Stimulated activated memory B cell treated with anti-CD40 and anti-IgM and Interleukin-4, amounts not matched to agents 10 μg/mL and 1 μg/mL and 100 μg/mL, for 72 hours (primary cell): Measurements from ENCODE around the gene GMCL1.

Source experiments
- ATAC-seq: fragments of 150-1000 bp; cut with Tn5 transposase; 2 replicates; pipeline ENCODE4 v1.10.0; 2021
- H3K27ac Mint-ChIP-seq: one replicate; pipeline ENCODE4 v1.8.0; 2022; ENCODE audit warnings: mild to moderate bottlenecking, mixed read lengths
- H3K27me3 Mint-ChIP-seq: one replicate; pipeline ENCODE4 v1.8.0; 2022; ENCODE audit warnings: mixed read lengths
- H3K36me3 Mint-ChIP-seq: one replicate; pipeline ENCODE4 v1.8.0; 2022; ENCODE audit warnings: mixed read lengths
- H3K4me1 Mint-ChIP-seq: one replicate; pipeline ENCODE4 v1.8.0; 2022; ENCODE audit warnings: mixed read lengths
- H3K4me3 Mint-ChIP-seq: one replicate; pipeline ENCODE4 v1.8.0; 2022; ENCODE audit warnings: mild to moderate bottlenecking, moderate library complexity, mixed read lengths
- H3K9me3 Mint-ChIP-seq: one replicate; pipeline ENCODE4 v1.8.0; 2022; ENCODE audit warnings: mixed read lengths

GMCL1 gene

GRCh38 chr2:69918401-69918800 is 88.9 kb downstream of the GMCL1 start:
- H3K4me3 Mint-ChIP-seq: no peak overlapping the region
- H3K27me3 Mint-ChIP-seq: no peaks in the 10 kb centered on the region
- no peak overlapping the region for H3K27ac Mint-ChIP-seq
- ATAC-seq: no peak
- peaks cover 34% of the 10 kb centered on the region for H3K36me3 Mint-ChIP-seq
- H3K9me3 Mint-ChIP-seq: no peaks in the 10 kb centered on the region
- peaks cover 20% of the 10 kb centered on the region for H3K4me1 Mint-ChIP-seq

GRCh38 chr2:69923116-69923515 is 93.7 kb downstream of the GMCL1 start:
- H3K36me3 Mint-ChIP-seq: peaks cover 43% of the 10 kb centered on the region

DNA sequence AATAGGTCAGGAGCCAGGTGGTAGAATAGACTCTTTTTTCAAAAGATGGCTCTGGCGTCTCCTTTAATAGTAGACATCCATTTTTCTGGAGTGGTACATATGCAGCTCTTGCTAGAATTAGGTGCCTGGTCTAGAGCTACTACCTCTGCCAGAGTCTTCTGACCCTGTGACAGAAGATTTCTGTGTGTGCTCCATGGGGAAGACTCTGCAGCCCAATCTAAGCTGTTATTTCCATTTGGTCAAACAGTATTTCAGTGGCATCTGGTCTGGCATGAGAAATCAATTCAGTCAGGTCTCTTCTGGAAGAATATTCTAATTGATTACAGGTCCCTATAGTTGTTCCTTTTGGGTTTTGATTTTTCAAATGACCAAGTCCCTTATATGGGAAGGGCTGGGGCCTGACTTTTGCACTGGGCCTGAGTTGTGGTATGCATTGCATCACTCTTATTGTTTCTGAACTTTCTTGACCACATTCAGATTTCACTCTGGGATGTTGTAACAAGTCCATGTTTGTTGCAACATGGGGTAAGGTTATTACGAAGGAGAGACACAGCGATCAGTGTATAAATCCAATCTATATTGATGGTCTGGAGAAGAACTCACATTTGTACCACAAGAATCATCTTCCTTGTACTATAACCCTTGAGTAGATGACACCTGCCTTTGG is 97.5 kb downstream of the GMCL1 start:
- H3K36me3 Mint-ChIP-seq: peaks cover 36% of the 10 kb centered on the region
- H3K4me3 Mint-ChIP-seq: no peak overlapping the region
- peaks cover 11% of the 10 kb centered on the region for H3K4me1 Mint-ChIP-seq
- no peaks in the 10 kb centered on the region for H3K27me3 Mint-ChIP-seq
- no peaks in the 10 kb centered on the region for H3K9me3 Mint-ChIP-seq
- ATAC-seq: no peak
- no peak overlapping the region for H3K27ac Mint-ChIP-seq

More at GRCh38 chr2:69923116-69923515, 93.7 kb downstream of the GMCL1 start:
- H3K27me3 Mint-ChIP-seq: no peaks in the 10 kb centered on the region
- peaks cover 8% of the 10 kb centered on the region for H3K4me1 Mint-ChIP-seq
- H3K9me3 Mint-ChIP-seq: no peaks in the 10 kb centered on the region
- H3K27ac Mint-ChIP-seq: no peak overlapping the region
- ATAC-seq: no peak
- H3K4me3 Mint-ChIP-seq: no peak overlapping the region
